NCI-H510A (cell line): ENCODE results near the gene TRAPPC11.
"Not testable (repeated sequence)": the region's sequence is repeated elsewhere in the genome, so short reads cannot be mapped to it uniquely, and the experiment has no call there.

Source experiments
- DNase-seq: peaks from one replicate; lab custom pipeline; 2025; lab: John Stamatoyannopoulos, UW

Gene TRAPPC11

DNA sequence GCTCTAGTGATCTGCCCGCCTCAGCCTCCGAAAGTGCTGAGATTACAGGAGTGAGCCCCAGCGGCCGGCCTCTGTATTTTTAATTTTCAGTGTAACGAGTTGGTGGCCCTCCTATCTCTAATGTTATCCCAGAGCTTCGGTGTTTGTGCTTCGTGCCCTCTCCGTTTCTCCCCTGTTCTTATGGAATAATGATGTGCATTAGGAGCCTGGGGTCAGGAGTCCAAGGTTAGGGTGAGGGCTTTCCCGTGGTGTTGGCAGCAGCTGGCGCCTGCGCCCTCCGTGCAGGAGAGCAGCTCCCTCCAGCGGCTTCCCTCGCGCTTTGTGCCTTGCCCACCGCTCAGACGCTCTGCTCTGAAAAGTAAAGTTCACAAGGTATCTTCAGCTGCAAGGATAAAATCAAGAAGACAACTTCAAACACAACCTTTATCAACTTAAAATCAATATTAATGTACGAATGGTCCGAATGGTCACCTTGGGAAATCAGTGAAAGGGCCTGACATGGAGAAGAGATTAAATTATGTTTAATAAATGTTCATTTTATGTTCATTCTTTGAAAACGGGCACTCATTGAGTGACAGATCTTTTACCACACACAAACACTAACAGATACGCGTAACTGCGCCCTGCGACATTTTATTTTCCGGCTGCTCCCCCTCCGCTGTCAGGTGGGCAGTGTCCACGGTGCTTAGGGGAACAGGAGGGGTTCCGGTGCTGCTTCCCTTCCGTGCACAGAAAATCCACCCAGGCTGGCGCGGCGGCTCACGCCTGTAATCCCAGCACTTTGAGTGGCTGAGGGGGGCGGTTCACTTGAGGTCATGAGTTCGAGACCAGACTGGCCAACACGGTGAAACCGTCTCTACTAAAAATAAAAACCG is 62.4 kb downstream of the TRAPPC11 start:
- DNase-seq: no peak

GRCh38 chr4:183722731-183723560 is 63.9 kb downstream of the TRAPPC11 start:
- peak; percentile 79 for DNase-seq

DNA sequence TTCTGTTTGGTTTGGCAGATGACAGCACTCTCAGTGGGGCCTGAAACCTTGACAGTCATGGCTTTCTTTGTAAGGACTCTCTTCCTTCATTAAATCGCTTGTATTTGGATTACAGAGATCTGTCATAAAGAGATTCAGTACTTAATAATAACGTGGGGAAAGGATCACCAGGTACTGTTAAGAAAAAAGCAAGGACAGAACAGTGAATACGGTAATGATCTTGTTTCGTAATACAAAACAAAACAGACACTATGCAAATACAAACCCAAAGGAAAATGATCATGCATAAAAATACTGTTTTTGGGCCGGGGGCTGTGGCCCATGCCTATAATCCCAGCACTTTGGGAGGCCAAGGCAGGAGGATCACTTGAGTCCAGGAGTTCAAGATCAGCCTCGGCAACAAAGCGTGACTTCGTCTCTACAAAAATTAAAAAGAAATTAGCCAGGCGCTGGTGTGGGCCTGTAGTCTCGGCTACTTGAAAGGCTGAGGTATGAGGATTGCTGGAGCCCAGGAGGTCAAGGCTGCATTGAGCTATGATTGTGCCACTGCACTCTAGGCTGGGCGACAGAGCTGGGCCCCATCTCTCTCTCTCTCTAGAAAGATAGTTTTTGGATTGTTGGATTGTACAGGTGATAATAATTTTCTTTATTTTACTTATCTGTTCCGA is 64.6 kb downstream of the TRAPPC11 start:
- DNase-seq: no peak

DNA sequence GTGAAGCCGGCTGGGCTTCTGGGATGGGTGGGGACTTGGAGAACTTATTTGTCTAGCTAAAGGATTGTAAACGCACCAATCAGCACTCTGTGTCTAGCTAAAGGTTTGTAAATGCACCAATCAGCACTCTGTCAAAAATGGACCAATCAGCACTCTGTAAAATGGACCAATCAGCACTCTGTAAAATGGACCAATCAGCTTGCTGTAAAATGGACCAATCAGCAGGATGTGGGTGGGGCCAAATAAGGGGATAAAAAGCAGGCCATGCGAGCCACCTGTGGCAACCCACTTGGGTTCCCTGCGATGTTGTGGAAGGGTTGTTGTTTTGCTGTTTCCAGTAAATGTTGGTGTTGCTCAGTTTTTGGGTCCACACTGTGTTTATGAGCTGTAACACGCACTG is 66.5 kb downstream of the TRAPPC11 start:
- DNase-seq: not testable (repeated sequence)

GRCh38 chr4:183727482-183727881 is 68.4 kb downstream of the TRAPPC11 start:
- DNase-seq: no peak

DNA sequence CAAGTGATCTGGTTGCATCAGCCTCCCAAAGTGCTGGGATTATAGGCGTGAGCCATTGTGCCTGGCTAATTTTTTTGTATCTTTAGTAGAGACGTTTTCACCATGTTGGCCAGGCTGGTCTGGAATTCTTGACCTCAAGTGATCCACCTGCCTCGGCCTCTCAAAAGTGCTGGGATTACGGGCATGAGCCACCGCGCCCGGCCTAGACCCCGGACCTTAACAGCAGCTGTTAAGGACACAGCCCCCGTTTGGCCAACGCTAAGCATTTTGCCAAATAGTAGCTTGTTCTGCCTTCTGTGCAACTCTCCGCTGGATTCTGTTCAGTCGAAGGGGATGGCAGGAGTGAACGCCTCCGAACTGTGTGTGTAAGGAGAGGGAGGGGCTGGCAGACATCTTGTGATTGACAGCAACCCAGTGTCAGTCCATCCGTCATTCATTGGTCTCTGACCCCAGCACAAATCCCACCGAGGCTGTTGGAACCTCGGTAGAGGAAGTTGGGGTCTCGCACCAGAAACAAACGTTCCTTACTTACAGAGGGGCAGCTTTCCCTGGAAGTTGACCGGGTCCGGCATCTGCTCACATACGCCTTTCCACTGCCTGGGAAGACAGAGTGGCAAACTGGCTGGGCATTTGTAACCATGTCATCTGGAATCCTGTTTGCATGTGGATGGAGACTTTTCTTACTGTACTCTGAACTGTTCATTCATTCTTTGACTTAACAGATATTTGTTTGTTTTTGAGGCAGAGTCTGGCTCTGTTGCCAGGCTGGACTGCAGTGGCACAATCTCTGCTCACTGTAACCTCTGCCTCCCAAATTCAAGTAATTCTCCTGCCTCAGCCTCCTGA is 69.4 kb downstream of the TRAPPC11 start:
- DNase-seq: no peak

GRCh38 chr4:183729069-183729406 is 69.9 kb downstream of the TRAPPC11 start:
- DNase-seq: peak; percentile 50

DNA sequence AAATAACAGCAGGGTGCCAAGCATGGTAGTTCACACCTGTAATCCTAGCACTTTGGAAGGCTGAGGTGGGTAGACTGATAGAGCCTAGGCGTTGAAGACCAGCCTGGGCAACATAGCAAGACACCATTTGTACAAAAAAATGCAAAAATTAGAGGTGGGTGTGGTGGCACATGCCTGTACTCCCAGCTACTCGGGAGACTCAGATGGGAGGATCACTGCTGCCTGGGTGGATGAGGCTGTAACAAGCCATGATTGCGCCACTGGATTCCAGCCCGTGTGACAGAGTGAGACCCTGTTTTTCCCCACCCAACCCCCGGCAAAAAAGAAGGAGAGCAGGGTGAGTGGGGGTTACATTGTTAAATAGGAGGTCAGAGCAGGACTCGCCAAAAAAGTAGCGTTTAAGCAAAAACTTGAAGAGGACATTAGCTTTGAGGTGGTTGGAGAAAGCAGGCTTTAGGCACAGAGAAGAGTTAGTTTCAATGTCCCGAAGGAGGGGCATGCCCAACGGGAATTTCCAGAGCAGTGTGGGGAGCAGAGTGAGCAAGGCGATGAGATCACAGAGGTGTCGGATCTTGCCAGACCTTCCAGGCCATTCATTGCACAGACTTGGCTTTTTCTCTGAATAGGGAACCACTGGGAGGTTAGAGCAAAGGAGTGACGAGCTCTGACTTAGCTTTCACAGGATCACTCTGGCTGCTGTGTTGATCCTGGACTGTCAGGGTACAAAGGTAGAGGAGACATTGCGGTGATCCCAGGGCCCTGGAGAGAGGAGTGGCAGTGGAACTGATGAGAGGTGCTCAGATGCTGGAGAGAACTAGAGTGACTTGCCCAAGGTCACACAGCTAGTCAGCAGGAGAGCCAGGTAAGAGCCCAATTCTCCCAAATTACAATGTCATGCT is 70.6 kb downstream of the TRAPPC11 start:
- DNase-seq: no peak

GRCh38 chr4:183732296-183732695 is 73.2 kb downstream of the TRAPPC11 start:
- no peak for DNase-seq

GRCh38 chr4:183733181-183733580 is 74.1 kb downstream of the TRAPPC11 start:
- no peak for DNase-seq

- no peak for DNase-seq
Measured at GRCh38 chr4:183738081-183738673, 79.1 kb downstream of the TRAPPC11 start.

DNA sequence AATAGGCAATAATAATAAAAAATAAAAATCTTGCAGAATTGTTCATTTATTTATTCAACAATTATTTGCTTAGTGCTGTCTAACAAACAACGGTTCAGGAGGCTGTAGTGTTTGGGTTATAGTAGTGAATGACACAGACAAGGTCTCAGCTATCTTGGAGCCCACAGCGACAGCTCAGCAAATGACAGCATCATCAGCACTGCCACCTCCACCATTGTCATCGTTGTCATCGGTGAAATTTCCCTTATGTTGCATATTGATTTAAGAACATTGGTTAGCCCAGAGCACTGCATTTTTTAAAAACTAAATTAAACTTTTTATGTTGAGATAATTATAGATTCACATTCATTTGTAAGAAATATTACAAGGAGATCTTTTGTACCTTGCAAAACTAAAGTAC is 79.9 kb downstream of the TRAPPC11 start:
- DNase-seq: no peak

GRCh38 chr4:183746305-183747229 is 87.5 kb downstream of the TRAPPC11 start:
- DNase-seq: no peak

DNA sequence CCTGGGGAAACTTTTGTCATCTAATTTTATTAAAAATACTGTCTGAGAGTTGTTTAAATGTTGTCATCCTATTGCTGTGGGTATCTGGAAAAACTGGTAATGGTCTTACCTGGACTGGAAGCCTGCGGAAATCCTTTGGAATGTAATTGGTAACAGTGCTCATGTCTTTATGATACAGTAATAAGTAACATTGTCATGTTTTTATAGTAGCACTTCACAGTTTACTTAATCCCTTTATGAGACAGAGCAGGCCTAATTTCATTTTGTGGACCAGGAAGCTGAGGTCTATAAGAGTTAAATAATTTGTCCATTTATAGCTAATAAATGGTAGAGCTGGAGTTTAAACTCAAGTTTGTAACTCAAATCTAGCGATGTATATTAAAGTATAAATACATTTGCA is 88.3 kb downstream of the TRAPPC11 start:
- DNase-seq: no peak

DNA sequence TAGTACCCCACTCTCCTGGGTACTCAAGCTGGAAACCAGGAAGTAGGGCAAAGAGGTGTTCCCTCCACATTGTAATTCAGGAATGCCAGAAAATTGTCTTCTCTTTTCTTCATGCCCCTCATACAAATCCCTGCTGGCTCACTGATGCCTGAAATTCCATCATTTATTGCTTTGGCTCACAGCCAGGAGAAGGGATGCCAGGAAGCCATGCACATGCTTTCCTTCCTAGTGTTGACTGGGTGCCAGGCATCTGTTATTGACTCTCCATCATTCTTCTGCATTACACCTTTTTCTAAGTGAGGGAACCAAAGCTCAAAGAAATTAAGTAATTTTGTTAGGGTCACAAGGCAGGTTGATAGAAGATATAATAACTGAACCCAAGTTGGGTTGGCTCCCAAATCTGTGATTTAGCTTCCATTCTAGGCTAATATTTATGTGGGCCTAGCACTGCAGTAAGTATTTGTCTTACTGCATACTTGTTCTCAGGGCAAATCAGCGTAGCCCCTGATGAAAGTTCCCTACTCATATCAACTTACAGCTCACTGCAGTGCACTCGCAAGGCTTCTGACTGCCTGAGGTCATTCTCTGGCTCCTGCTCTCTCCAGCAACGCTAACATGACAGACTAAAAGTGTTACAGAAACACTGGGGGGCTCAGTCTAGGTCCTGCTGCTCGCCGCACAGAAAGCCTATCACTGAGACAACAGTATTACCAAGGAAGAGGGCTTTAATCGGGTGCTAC is 89.0 kb downstream of the TRAPPC11 start:
- DNase-seq: no peak

- no peak for DNase-seq
Measured at GRCh38 chr4:183751106-183751505, 92.0 kb downstream of the TRAPPC11 start.

- DNase-seq: no peak
Measured at GRCh38 chr4:183755596-183755995, 96.5 kb downstream of the TRAPPC11 start.

- DNase-seq: no peak
Measured at GRCh38 chr4:183757060-183757459, 98.0 kb downstream of the TRAPPC11 start.
